Ammon's horn (tissue), 1 donor: ENCODE results near the gene RAC3.

ENCODE experiments used
- DNase-seq: peaks from one replicate; pipeline ENCODE4 v3.0.0-alpha.2; 2016; ENCODE audit warnings: low spot score

The RAC3 gene

GRCh38 chr17:82012640-82013295 is 18.7 kb upstream of the RAC3 start:
- DNase-seq: no peak

- DNase-seq: peak; percentile 60
Observed at GRCh38 chr17:82013341-82013740, 18.1 kb upstream of the RAC3 start.

- no peak for DNase-seq
Observed at GRCh38 chr17:82013772-82014321, 17.6 kb upstream of the RAC3 start.

- no peak for DNase-seq
Observed at GRCh38 chr17:82014432-82014831, 17.0 kb upstream of the RAC3 start.

- no peak for DNase-seq
Observed at GRCh38 chr17:82014971-82015310, 16.5 kb upstream of the RAC3 start.

- no peak for DNase-seq
Observed at GRCh38 chr17:82015311-82015971, 16.0 kb upstream of the RAC3 start.

GRCh38 chr17:82016061-82016874 is 15.2 kb upstream of the RAC3 start:
- no peak for DNase-seq

- DNase-seq: no peak
Observed at GRCh38 chr17:82016875-82017459, 14.5 kb upstream of the RAC3 start.

- DNase-seq: no peak
Observed at GRCh38 chr17:82017612-82018151, 13.8 kb upstream of the RAC3 start.

GRCh38 chr17:82018152-82018988 is 13.1 kb upstream of the RAC3 start:
- DNase-seq: no peak

- DNase-seq: no peak
Observed at GRCh38 chr17:82018989-82019689, 12.3 kb upstream of the RAC3 start.

- no peak for DNase-seq
Observed at GRCh38 chr17:82019690-82020571, 11.5 kb upstream of the RAC3 start.

- DNase-seq: no peak
Observed at GRCh38 chr17:82020572-82021106, 10.8 kb upstream of the RAC3 start.

GRCh38 chr17:82021107-82021899 is 10.2 kb upstream of the RAC3 start:
- peak; percentile 88 for DNase-seq

GRCh38 chr17:82021900-82022309 is 9.6 kb upstream of the RAC3 start:
- no peak for DNase-seq

GRCh38 chr17:82022310-82022980 is 9.0 kb upstream of the RAC3 start, which contains the start of gene CENPX:
Gene CENPX, minus strand, starts transcription at chr17:82022878. Its CDS starts 17 bp downstream, at chr17:82022861.
- no peak for DNase-seq

GRCh38 chr17:82022981-82023446 is 8.5 kb upstream of the RAC3 start, which contains the start of gene LRRC45:
Gene LRRC45, plus strand, starts transcription at chr17:82023305. Its CDS starts 339 bp downstream, at chr17:82023644.
- peak; percentile 100 for DNase-seq
